Measurements from ENCODE around the gene CAPN2.

- no peak for TF ChIP-seq CTCF (IDR thresholded peaks at IDR 0.05; ENCODE audit: insufficient read depth, low read depth, low read length)
- TF ChIP-seq EZH2 (IDR thresholded peaks at IDR 0.05; ENCODE audit: insufficient read depth, low read length): no peak
Observed at GRCh38 chr1:223718850-223719249, 6.5 kb downstream of the CAPN2 start.

Data from astrocyte (in vitro differentiated cells and primary cell).